Spleen (tissue), 11 donors: ENCODE data around the gene ZNF687. TPM values are rescaled to one million over a fixed set of nuclear protein-coding genes. Genes with fewer than 3 reads are reported as not detected.

Experiments used
- DNase-seq: peaks from one replicate; pipeline ENCODE4 v3.0.0-alpha.2; 2020
- H3K27ac ChIP-seq, 8 donors: fragments of 200-600 bp; sonication (generic) in 7 of 8; 1 replicate in 4 of 8; 2 replicates in 4 of 8; pipeline versions ENCODE4 v1.5.0 to v1.8.0; 2016 to 2021; ENCODE audit warnings: inconsistent platforms in 4 of 8, mild to moderate bottlenecking in 4 of 8, moderate library complexity in 1 of 8
- H3K27me3 ChIP-seq, 7 donors: fragments of 200-600 bp; sonication (generic) in 6 of 7; replicated peaks in 1 of 7; 1 replicate in 4 of 7; 2 replicates in 3 of 7; pipeline versions ENCODE4 v1.5.0 to v1.8.0; 2016 to 2021; ENCODE audit warnings: inconsistent platforms in 3 of 7, mild to moderate bottlenecking in 1 of 7
- H3K36me3 ChIP-seq, 6 donors: fragments of 200-600 bp; sonication (generic) in 5 of 6; 1 replicate in 4 of 6; 2 replicates in 2 of 6; pipeline versions ENCODE4 v1.5.0 to v1.8.0; 2016 to 2021; ENCODE audit warnings: inconsistent platforms in 2 of 6
- H3K4me1 ChIP-seq, 6 donors: fragments of 200-600 bp; sonication (generic) in 5 of 6; 1 replicate in 3 of 6; 2 replicates in 3 of 6; pipeline versions ENCODE4 v1.5.0 to v1.8.0; 2016 to 2021; ENCODE audit warnings: inconsistent platforms in 3 of 6
- H3K4me3 ChIP-seq, 8 donors: fragments of 200-600 bp; sonication (generic) in 7 of 8; 1 replicate in 4 of 8; 2 replicates in 4 of 8; pipeline versions ENCODE4 v1.5.0 to v1.8.0; 2016 to 2021; ENCODE audit warnings: inconsistent platforms in 4 of 8, mild to moderate bottlenecking in 4 of 8, moderate library complexity in 2 of 8
- H3K9me3 ChIP-seq, 8 donors: fragments of 200-600 bp; sonication (generic) in 7 of 8; 1 replicate in 4 of 8; 2 replicates in 4 of 8; pipeline versions ENCODE4 v1.5.0 to v1.8.0; 2016 to 2021; ENCODE audit warnings: inconsistent platforms in 4 of 8
- CTCF ChIP-seq, 11 experiments: fragments of 200-600 bp in 7 of 11; fragments of 450-650 bp in 4 of 11; sonication (generic) in 4 of 11; IDR thresholded peaks in 8 of 11; conservative IDR thresholded peaks in 3 of 11; 1 replicate in 7 of 11; 2 replicates in 4 of 11; pipeline versions ENCODE4 v1.4.0 to v1.8.0; 2016 to 2021; ENCODE audit warnings: antibody characterized with exemption in 11 of 11, inconsistent platforms in 4 of 11, mild to moderate bottlenecking in 1 of 11
- POLR2A ChIP-seq, 3 donors: fragments of 450-650 bp; IDR thresholded peaks; one replicate each; pipeline ENCODE4 v1.5.1; 2017; ENCODE audit warnings: antibody characterized with exemption in 3 of 3, mild to moderate bottlenecking in 1 of 3
- POLR2AphosphoS5 ChIP-seq, 3 donors: sonication (generic); formaldehyde crosslinking; IDR thresholded peaks; one replicate each; pipeline ENCODE4 v1.5.1; 2017; ENCODE audit warnings: antibody characterized with exemption in 3 of 3
- WGBS, 5 donors: extraction: QIAGEN DNeasy Blood & Tissue Kit in 3 of 5; methylation state at CpG; one replicate each; pipeline versions ENCODE4 v1.1.5 to v1.1.7; 2013 to 2018; 5-methylcytosine and 5-hydroxymethylcytosine counted together
- intact Hi-C: fragments of 100-400 bp; cut with DNase I; formaldehyde crosslinking; loops from one replicate; pipeline ENCODE4 v1.15.0; 2023; ENCODE audit warnings: low total_unique reads
- polyA plus RNA-seq, 3 donors: library from polyadenylated mRNA; stranded (reverse); fragments of 200-250 nt; gene quantifications; one replicate each; pipeline ENCODE4 v1.2.1, GENCODE V29; 2013
- total RNA-seq, 7 donors: library from RNA; depleted of rRNA in 3 of 7; stranded (reverse); fragments of >200 nt in 3 of 7; fragmentation: NEBNext Ultra II Directional in 4 of 7; extraction: Animal tissue kit (Norgen Biotek cat#: 25700) in 4 of 7; gene quantifications; one replicate each; pipeline versions ENCODE4 v1.1.0 to v1.2.1, GENCODE V29; 2016 to 2021
- donor health status: healthy with polysubstance abuse.
- donor health status: DM: no; HTN: no; CAD: no; lungs with moderate emphysema.
- donor health status: DM: no; HTN: no; CAD: no.
- donor health status: Bipolar disorder and iron deficiency.
- donor health status: healthy.
- donor health status: DM: no; HTN: no; CAD: no.
- donor health status: DM: yes; HTN: yes; CAD: no.

Gene ZNF687
- total and polyA plus RNA-seq, 10 donors, result 9.1 to 46.6 (median 30.4) TPM

- WGBS, 5 donors, result 15 to 39% (median 24%) methylated on average over 2 of the region's 2 CpGs
- DNase-seq, result no peak
Observed at GRCh38 chr1:151277249-151277648, 4.8 kb upstream of the ZNF687 start.

GRCh38 chr1:151281225-151281968 lies 702 bp upstream of the ZNF687 start:
- 0 to 1% (median 0%) methylated on average over 30 to 48 of the region's 48 CpGs for WGBS, 5 donors
- peaks cover 13 to 74% (median 49%) of the 10 kb centered on the region in 6 donors for H3K4me1 ChIP-seq

More at GRCh38 chr1:151277249-151277648, 4.8 kb upstream of the ZNF687 start:
- H3K27me3 ChIP-seq, result no peaks in the 10 kb centered on the region
- peaks cover 3 to 72% (median 35%) of the 10 kb centered on the region in 6 donors for H3K4me1 ChIP-seq
- peaks cover 0 to 14% (median 0%) of the 10 kb centered on the region in 6 donors for H3K36me3 ChIP-seq
- peak overlapping the region in 1 of 8 donors; percentile 21 for H3K4me3 ChIP-seq
- H3K9me3 ChIP-seq, result no peaks in the 10 kb centered on the region
- TF ChIP-seq CTCF (IDR thresholded peaks at IDR 0.05 in 8 of 11, conservative IDR thresholded peaks at IDR 0.05 in 3 of 11), result no peak
- TF ChIP-seq POLR2A (IDR thresholded peaks at IDR 0.05), result no peak
- no peak for TF ChIP-seq POLR2AphosphoS5 (IDR thresholded peaks at IDR 0.05)
- intact Hi-C loops, result no loop called here
- H3K27ac ChIP-seq, result peak overlapping the region in 7 of 8 donors; percentile 66 to 88 (median 83)

GRCh38 chr1:151282883-151283725 lies 1.0 kb downstream of the ZNF687 start:
- intact Hi-C loops, result loop anchor here (10.0 kb wide), 1 partner anchor 62 kb away; the partner anchor contains the start of gene RFX5
- Histone ChIP-seq H3K27me3 (no peaks in the 10 kb centered on the region), H3K9me3 (no peaks in the 10 kb centered on the region), H3K4me3 (peak overlapping the region; percentile 78 to 98 (median 90)), H3K36me3 (peaks cover 2 to 36% (median 28%) of the 10 kb centered on the region in 6 donors), H3K4me1 (peaks cover 13 to 67% (median 33%) of the 10 kb centered on the region in 6 donors), H3K27ac (peak overlapping the region; percentile 95 to 99 (median 98))
- WGBS, 5 donors, result 5 to 11% (median 6%) methylated on average over 28 to 44 of the region's 44 CpGs
- no peak for TF ChIP-seq POLR2A (IDR thresholded peaks at IDR 0.05)
- TF ChIP-seq CTCF (IDR thresholded peaks at IDR 0.05 in 8 of 11, conservative IDR thresholded peaks at IDR 0.05 in 3 of 11), result no peak
- TF ChIP-seq POLR2AphosphoS5 (IDR thresholded peaks at IDR 0.05), result peak; percentile 32 to 69 (median 41)
- DNase-seq, result peak; percentile 90

More at GRCh38 chr1:151281225-151281968, 702 bp upstream of the ZNF687 start:
- intact Hi-C loops, result loop anchor here (10.0 kb wide), 1 partner anchor 63 kb away; the partner anchor contains the start of gene RFX5
- Histone ChIP-seq H3K36me3 (peaks cover 0 to 19% (median 11%) of the 10 kb centered on the region in 6 donors), H3K4me3 (peak overlapping the region; percentile 80 to 98 (median 90)), H3K27me3 (no peaks in the 10 kb centered on the region), H3K27ac (peak overlapping the region; percentile 95 to 99 (median 98)), H3K9me3 (no peaks in the 10 kb centered on the region)
- TF ChIP-seq POLR2A (IDR thresholded peaks at IDR 0.05) (peak in 2 of 3 donors; percentile 44 to 78), CTCF (IDR thresholded peaks at IDR 0.05 in 8 of 11, conservative IDR thresholded peaks at IDR 0.05 in 3 of 11) (peak in 9 of 11 experiments; percentile 8 to 68 (median 59)), POLR2AphosphoS5 (IDR thresholded peaks at IDR 0.05) (peak; percentile 92 to 93 (median 92))
- peak; percentile 97 for DNase-seq
